Tibial nerve (tissue), 4 donors: ENCODE data around the gene NPW. TPM values are rescaled to one million over a fixed set of nuclear protein-coding genes. Genes with fewer than 3 reads are reported as not detected.
"Not testable (repeated sequence)": the region's sequence is repeated elsewhere in the genome, so short reads cannot be mapped to it uniquely, and the experiment has no call there.

ENCODE experiments used
- DNase-seq, 2 donors: peaks; one replicate each; pipeline ENCODE4 v3.0.0-alpha.2; 2019; ENCODE audit warnings: low spot score in 2 of 2
- H3K27ac ChIP-seq, 4 donors: fragments of 200-600 bp; sonication (generic) in 3 of 4; one replicate each; pipeline ENCODE4 v1.5.1; 2017 to 2019; ENCODE audit warnings: mild to moderate bottlenecking in 1 of 4
- H3K27me3 ChIP-seq, 2 donors: fragments of 200-600 bp; sonication (generic) in 1 of 2; one replicate each; pipeline versions ENCODE4 v1.5.1 to v1.6.0; 2017 to 2019
- H3K36me3 ChIP-seq, 3 donors: fragments of 200-600 bp; sonication (generic); one replicate each; pipeline ENCODE4 v1.5.1; 2018 to 2019
- H3K4me1 ChIP-seq, 4 donors: fragments of 200-600 bp; sonication (generic) in 3 of 4; one replicate each; pipeline ENCODE4 v1.5.1; 2017 to 2019
- H3K4me3 ChIP-seq, 4 donors: fragments of 200-600 bp; sonication (generic) in 3 of 4; one replicate each; pipeline ENCODE4 v1.5.1; 2017 to 2019; ENCODE audit warnings: mild to moderate bottlenecking in 1 of 4, moderate library complexity in 1 of 4
- H3K9me3 ChIP-seq, 4 donors: fragments of 200-600 bp; sonication (generic) in 3 of 4; one replicate each; pipeline ENCODE4 v1.5.1; 2017 to 2019
- EP300 ChIP-seq, 2 donors: sonication (generic); formaldehyde crosslinking; IDR thresholded peaks; one replicate each; pipeline ENCODE4 v1.6.1; 2017; ENCODE audit warnings: antibody characterized with exemption in 2 of 2, mild to moderate bottlenecking in 1 of 2
- POLR2A ChIP-seq, 2 donors: fragments of 450-650 bp; IDR thresholded peaks; one replicate each; pipeline ENCODE4 v1.6.1; 2017; ENCODE audit warnings: antibody characterized with exemption in 2 of 2, mild to moderate bottlenecking in 2 of 2, moderate library complexity in 2 of 2
- WGBS, 2 donors: methylation state at CpG; one replicate each; pipeline ENCODE4 v1.1.5; 2018; 5-methylcytosine and 5-hydroxymethylcytosine counted together
- total RNA-seq, 4 donors: library from RNA; depleted of rRNA; stranded (reverse); fragments of >200 nt; gene quantifications; one replicate each; pipeline ENCODE4 v1.1.0, GENCODE V29; 2016
- TF ChIP-seq, protein P1 (sequence below), 5 experiments: fragments of 200-600 bp in 3 of 5; fragments of 450-650 bp in 2 of 5; sonication (generic) in 3 of 5; IDR thresholded peaks; one replicate each; pipeline ENCODE4 v1.5.1; 2016 to 2019; ENCODE audit warnings: antibody characterized with exemption in 5 of 5, mild to moderate bottlenecking in 3 of 5, moderate library complexity in 2 of 5

NPW gene
- total RNA-seq, 4 donors from 2014 or later, result 3.0 to 3.1 TPM; not detected in 2

DNA sequence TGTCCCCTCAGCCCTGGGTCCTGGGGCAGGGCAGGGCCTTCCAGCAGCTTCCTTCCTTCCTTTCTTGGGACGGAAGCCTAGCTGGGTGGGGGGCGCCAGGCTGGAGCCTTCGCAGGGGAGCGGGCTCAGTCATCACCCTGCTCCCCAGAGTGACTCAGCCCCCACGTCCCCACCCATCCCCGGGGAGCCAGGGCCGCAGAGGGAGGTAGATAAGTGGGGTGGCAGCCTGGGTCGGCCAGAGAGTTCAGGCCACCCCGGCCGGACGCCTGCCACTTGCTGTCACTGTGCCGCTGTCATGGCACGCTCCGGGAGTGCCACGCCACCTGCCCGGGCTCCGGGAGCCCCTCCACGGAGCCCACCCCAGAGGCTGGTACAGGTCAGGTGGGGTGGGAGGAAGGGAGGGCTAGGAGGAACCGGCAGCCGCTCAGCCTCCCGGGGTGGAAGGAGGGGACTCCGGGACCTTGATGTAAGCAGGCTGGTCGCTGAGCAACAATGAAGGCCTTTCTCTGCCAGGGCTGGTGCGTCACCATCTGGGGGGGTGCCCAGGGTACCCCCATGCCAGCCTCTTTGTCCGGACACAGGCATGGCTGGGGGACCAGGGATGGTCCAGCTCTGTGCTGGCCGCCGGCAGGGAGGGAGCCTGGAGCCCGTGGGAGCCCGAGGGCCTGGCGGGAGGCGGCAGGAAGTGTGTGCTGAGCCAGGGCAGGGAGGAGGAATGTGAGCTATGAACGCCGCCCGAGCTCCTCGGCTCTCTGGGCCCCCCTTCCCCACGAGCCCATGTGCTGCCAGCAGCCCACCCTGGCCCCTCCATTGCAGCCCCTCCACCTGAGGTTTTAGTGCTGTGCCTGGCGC is 13.7 kb downstream of the NPW start:
- DNase-seq, result peak in 1 of 2 donors; percentile 38
- Histone ChIP-seq H3K27me3 (no peaks in the 10 kb centered on the region), H3K27ac (peak overlapping the region; percentile 71 to 100 (median 94)), H3K9me3 (no peaks in the 10 kb centered on the region), H3K4me3 (peak overlapping the region; percentile 8 to 47 (median 41)), H3K36me3 (peaks cover 0 to 6% (median 0%) of the 10 kb centered on the region in 3 donors), H3K4me1 (peaks cover 0 to 95% (median 69%) of the 10 kb centered on the region in 4 donors)
- TF ChIP-seq POLR2A (IDR thresholded peaks at IDR 0.05), result peak; percentile 35 to 63
- peak; percentile 64 to 83 for TF ChIP-seq EP300 (IDR thresholded peaks at IDR 0.05)
- TF ChIP-seq, protein P1, sequence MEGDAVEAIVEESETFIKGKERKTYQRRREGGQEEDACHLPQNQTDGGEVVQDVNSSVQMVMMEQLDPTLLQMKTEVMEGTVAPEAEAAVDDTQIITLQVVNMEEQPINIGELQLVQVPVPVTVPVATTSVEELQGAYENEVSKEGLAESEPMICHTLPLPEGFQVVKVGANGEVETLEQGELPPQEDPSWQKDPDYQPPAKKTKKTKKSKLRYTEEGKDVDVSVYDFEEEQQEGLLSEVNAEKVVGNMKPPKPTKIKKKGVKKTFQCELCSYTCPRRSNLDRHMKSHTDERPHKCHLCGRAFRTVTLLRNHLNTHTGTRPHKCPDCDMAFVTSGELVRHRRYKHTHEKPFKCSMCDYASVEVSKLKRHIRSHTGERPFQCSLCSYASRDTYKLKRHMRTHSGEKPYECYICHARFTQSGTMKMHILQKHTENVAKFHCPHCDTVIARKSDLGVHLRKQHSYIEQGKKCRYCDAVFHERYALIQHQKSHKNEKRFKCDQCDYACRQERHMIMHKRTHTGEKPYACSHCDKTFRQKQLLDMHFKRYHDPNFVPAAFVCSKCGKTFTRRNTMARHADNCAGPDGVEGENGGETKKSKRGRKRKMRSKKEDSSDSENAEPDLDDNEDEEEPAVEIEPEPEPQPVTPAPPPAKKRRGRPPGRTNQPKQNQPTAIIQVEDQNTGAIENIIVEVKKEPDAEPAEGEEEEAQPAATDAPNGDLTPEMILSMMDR (IDR thresholded peaks at IDR 0.05), result no peak
- 5 to 23% methylated on average over 9 to 19 of the region's 37 CpGs for WGBS, 2 donors

DNA sequence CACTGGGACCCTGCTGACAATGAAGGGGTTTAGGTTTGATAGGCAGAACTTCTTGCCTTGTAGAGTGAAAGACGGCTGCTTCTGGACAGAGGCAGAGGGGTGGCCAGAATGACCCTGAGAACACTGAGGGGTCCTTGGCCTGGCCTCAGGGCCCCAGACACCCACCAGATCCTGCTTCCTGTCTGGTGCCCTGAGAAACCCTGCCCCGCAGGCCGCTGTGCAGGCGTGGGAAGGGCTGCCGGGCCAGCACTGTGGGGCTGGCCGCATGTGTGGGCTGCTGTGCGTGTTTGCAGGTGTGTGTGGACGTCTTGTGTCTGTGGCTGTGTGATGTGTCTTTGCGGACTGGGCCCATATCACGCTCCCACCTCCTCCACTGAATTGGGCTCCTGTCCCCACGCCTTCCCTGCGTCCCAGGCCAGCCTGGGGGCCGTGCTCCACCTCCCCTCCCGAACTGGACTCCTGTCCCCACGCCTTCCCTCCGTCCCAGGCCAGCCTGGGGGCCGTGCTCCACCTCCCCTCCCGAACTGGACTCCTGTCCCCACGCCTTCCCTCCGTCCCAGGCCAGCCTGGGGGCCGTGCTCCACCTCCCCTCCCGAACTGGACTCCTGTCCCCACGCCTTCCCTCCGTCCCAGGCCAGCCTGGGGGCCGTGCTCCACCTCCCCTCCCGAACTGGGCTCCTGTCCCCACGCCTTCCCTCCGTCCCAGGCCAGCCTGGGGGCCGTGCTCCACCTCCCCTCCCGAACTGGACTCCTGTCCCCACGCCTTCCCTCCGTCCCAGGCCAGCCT is 14.5 kb downstream of the NPW start:
- 0 to 18% methylated on average over 1 to 17 of the region's 32 CpGs for WGBS, 2 donors
- Histone ChIP-seq H3K4me1 (peaks cover 0 to 95% (median 70%) of the 10 kb centered on the region in 4 donors), H3K4me3 (peak overlapping the region; percentile 8 to 47 (median 41)), H3K27ac (peak overlapping the region; percentile 71 to 100 (median 94))
- not testable (repeated sequence) for H3K27me3 ChIP-seq, H3K36me3 ChIP-seq, H3K9me3 ChIP-seq, DNase-seq

DNA sequence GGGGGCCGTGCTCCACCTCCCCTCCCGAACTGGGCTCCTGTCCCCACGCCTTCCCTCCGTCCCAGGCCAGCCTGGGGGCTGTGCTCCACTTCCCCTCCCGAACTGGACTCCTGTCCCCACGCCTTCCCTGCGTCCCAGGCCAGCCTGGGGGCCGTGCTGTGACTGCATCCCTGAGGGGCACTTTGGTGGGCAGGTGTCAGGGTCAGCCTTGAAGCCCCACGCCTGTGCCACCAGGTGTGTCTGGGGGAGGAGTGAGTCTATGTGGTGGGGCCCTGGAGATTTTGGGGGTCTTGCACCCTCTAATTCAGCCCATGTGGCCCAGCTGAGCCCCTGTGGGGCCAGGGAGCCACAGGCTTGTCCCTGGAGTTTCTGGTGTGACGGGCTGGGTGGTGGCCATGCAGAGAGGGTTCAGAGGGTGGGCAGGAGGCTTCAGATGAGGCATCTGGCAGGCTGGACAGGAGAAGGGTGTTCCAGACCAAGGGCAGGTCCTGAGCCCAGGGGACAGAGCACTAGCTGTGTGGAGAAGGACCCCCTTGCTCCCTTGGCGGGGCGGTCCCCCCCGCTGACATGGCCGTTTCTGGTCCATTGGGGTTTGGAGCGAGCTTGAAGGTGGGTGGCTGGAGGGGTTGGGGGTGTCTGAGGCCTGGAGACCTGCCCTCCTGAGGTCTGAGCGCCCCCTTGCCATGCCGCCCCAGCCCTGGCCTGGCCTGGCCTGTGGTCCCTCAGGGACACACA is 15.3 kb downstream of the NPW start:
- 50 to 69% methylated on average over 8 to 14 of the region's 17 CpGs for WGBS, 2 donors
- Histone ChIP-seq H3K4me1 (peaks cover 0 to 95% (median 75%) of the 10 kb centered on the region in 4 donors), H3K36me3 (peaks cover 0 to 4% (median 0%) of the 10 kb centered on the region in 3 donors), H3K9me3 (no peaks in the 10 kb centered on the region), H3K4me3 (peak overlapping the region in 2 of 4 donors; percentile 33 to 45), H3K27ac (peak overlapping the region; percentile 69 to 99 (median 88)), H3K27me3 (no peaks in the 10 kb centered on the region)
- DNase-seq, result no peak
- no peak for TF ChIP-seq POLR2A (IDR thresholded peaks at IDR 0.05)
- TF ChIP-seq, protein P1 (IDR thresholded peaks at IDR 0.05), result no peak
- no peak for TF ChIP-seq EP300 (IDR thresholded peaks at IDR 0.05)

DNA sequence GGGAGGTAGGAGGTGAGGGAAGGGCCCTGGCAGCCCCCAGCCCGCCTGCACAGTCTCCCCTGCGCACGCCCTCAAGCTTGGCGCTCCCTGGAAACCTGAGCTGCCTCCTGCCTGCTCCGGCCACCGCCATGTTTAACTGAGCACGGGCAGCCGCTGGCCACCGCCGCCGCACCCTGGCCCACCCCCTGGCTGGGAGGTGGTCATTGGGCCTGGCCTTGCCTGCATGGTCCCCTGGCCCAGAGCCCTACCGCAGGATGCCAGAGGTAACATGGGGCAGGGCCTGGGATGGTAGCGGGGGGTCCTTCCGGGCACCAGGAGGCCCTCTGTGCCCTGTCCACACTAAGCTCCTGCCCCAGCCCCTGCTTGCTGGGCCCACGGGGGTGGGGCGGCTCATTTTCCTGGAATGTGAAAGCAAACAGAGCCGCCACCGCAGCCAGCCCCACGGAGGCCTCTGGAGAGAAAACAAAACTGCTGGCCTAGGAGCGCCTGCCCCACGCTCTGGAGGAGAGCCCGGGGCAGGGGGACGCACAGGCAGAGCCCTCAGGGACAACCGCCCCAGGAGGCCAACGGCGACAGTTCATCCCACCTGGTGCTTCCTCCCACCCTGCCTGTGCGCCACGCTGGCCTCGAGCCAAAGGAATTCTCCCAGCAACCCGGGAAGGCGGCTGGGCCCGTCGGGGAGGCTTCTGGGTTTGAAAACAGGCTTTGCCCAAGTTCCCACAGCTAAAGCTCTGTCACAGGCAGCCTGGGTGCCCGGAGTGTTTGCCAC is 16.0 kb downstream of the NPW start:
- Histone ChIP-seq H3K4me1 (peaks cover 0 to 98% (median 80%) of the 10 kb centered on the region in 4 donors), H3K36me3 (no peaks in the 10 kb centered on the region), H3K9me3 (no peaks in the 10 kb centered on the region), H3K4me3 (peak overlapping the region in 3 of 4 donors; percentile 9 to 45 (median 33)), H3K27ac (peak overlapping the region; percentile 69 to 99 (median 88)), H3K27me3 (no peaks in the 10 kb centered on the region)
- peak; percentile 64 to 78 for DNase-seq
- peak; percentile 55 to 57 for TF ChIP-seq EP300 (IDR thresholded peaks at IDR 0.05)
- TF ChIP-seq, protein P1 (IDR thresholded peaks at IDR 0.05), result no peak
- TF ChIP-seq POLR2A (IDR thresholded peaks at IDR 0.05), result peak in 1 of 2 donors; percentile 18
- WGBS, 2 donors, result 21 to 31% methylated on average over 7 to 25 of the region's 34 CpGs
